Measurements from ENCODE around the gene FOXP1.

GRCh38 chr3:71484452-71484851 is 99.1 kb downstream of the FOXP1 start:
- no peak for TF ChIP-seq CTCF (IDR thresholded peaks at IDR 0.05)
- no peak for TF ChIP-seq EP300 (IDR thresholded peaks at IDR 0.05)
